GM18505 (cell line): ENCODE data around the gene TNFSF13B.
"Not testable (repeated sequence)": the region's sequence is repeated elsewhere in the genome, so short reads cannot be mapped to it uniquely, and the experiment has no call there.

Experiments
- ATAC-seq: cut with Tn5 transposase; IDR thresholded peaks from one replicate; pipeline ENCODE4 v1.9.1; 2021; ENCODE audit not compliant: unreplicated experiment
- POLR2A ChIP-seq: IDR thresholded peaks from 4 replicates; pipeline ENCODE4 v1.6.1; 2011; ENCODE audit warnings: borderline replicate concordance; ENCODE audit not compliant: insufficient read depth, insufficient read length; ENCODE audit errors: extremely low read depth

Gene TNFSF13B

GRCh38 chr13:108269601-108270328, at the start of gene TNFSF13B:
TNFSF13B (plus strand) TSS chr13:108269718; CDS start chr13:108269896, 178 bp downstream.
- TF ChIP-seq POLR2A: peak; percentile 61
- ATAC-seq: peak; percentile 64

GRCh38 chr13:108220041-108220440, 49.5 kb upstream of the TNFSF13B start:
- ATAC-seq: no peak
- TF ChIP-seq POLR2A: no peak

- no peak for ATAC-seq
- no peak for TF ChIP-seq POLR2A
These were observed 45.6 kb upstream of the TNFSF13B start for GRCh38 chr13:108223687-108224503.

GRCh38 chr13:108225440-108225839, 44.1 kb upstream of the TNFSF13B start:
- ATAC-seq: no peak
- TF ChIP-seq POLR2A: no peak

- TF ChIP-seq POLR2A: no peak
- ATAC-seq: no peak
These were observed 43.3 kb upstream of the TNFSF13B start for GRCh38 chr13:108226184-108226583.

GRCh38 chr13:108227651-108228272, 41.8 kb upstream of the TNFSF13B start:
- ATAC-seq: no peak
- TF ChIP-seq POLR2A: no peak

- no peak for ATAC-seq
- no peak for TF ChIP-seq POLR2A
These were observed 39.1 kb upstream of the TNFSF13B start for GRCh38 chr13:108230377-108230776.

- no peak for ATAC-seq
These were observed 20.4 kb upstream of the TNFSF13B start for GRCh38 chr13:108249150-108249549.

GRCh38 chr13:108257248-108257647, 12.3 kb upstream of the TNFSF13B start:
- no peak for ATAC-seq
- TF ChIP-seq POLR2A: no peak

More at GRCh38 chr13:108249150-108249549, 20.4 kb upstream of the TNFSF13B start:
- TF ChIP-seq POLR2A: no peak

- no peak for ATAC-seq
These were observed 5.7 kb upstream of the TNFSF13B start for GRCh38 chr13:108263621-108264355.

GRCh38 chr13:108266321-108266990, 3.1 kb upstream of the TNFSF13B start:
- TF ChIP-seq POLR2A: no peak
- ATAC-seq: no peak

More at GRCh38 chr13:108263621-108264355, 5.7 kb upstream of the TNFSF13B start:
- TF ChIP-seq POLR2A: no peak

- no peak for TF ChIP-seq POLR2A
- no peak for ATAC-seq
These were observed 2.2 kb upstream of the TNFSF13B start for GRCh38 chr13:108267347-108267746.

- ATAC-seq: not testable (repeated sequence)
These were observed 1.7 kb upstream of the TNFSF13B start for GRCh38 chr13:108267855-108268254.

GRCh38 chr13:108268466-108269112, 929 bp upstream of the TNFSF13B start:
- no peak for TF ChIP-seq POLR2A
- ATAC-seq: no peak
